ENCODE measurements around the gene ACTR3C. TPM values are rescaled to one million over a fixed set of nuclear protein-coding genes. Genes with fewer than 3 reads are reported as not detected.

Gene ACTR3C
- total and polyA plus RNA-seq, 2 of the 13 experiments (the other 11 are each of a cell fraction or from before 2014, with no cell fraction given): 3.8 to 7.5 TPM

DNA sequence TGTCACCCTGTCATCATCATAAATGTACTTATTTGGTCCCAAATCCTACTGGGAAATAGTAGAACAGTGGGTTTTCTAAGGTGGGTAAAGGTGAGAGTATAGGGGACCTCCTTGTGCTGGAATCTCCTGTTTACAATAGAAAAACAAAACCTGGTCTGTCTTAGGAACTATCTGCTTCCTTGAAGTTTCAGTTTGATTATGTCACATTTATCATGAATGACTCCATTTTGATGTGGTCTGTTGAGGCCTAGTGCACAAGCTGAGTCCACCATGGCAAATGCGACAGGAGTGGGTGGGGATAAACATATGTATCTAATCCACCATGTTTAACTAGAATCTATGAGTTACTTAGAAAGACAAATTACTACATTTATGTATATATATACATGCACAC is 32.3 kb upstream of the ACTR3C start (continued):
- TF ChIP-seq PLSCR1 (CRISPR knock-in tag; IDR thresholded peaks at IDR 0.05; ENCODE audit: borderline replicate concordance) (no peak), ELF3 (CRISPR knock-in tag; IDR thresholded peaks at IDR 0.05) (peak; percentile 5; the same call in 1 of the 2 replicates)

- ChIA-PET CTCF (ENCODE audit: low intra/inter-chr PET ratio, low total read pairs) (no interaction called here), POLR2A (interaction anchor here (1.3 to 5.8 kb wide), 2 partner anchors 11 to 18 kb away, joined by 3 to 58 read pairs; partner anchors contain the start of genes RARRES2 and REPIN1)
- Histone ChIP-seq H3K9me3 (ENCODE audit: low read length) (no peaks in the 10 kb centered on the region), H3K36me3 (replicated peaks in 1 of 2; ENCODE audit: control insufficient read depth in 1 of 2, insufficient read depth in 2 of 2, low read length in 2 of 2) (no peaks in the 10 kb centered on the region), H4K20me1 (ENCODE audit: insufficient read depth, low read length) (no peaks in the 10 kb centered on the region), H3K4me1 (ENCODE audit: insufficient read depth, low read length) (peaks cover 35% of the 10 kb centered on the region), H3K79me2 (ENCODE audit: insufficient read depth, low read length) (no peaks in the 10 kb centered on the region), H3K27ac (ENCODE audit: extremely low read length, insufficient read depth, low read length) (no peak overlapping the region), H2AFZ (ENCODE audit: low read length) (peak overlapping the region; percentile 54), H3K9ac (ENCODE audit: insufficient read depth, low read depth, low read length) (no peak overlapping the region), H3K4me3 (replicated peaks in 1 of 3; ENCODE audit: insufficient read depth in 1 of 3, low read depth in 2 of 3, low read length in 3 of 3) (no peak overlapping the region), H3K27me3 (ENCODE audit: control insufficient read depth in 1 of 2, insufficient read depth in 2 of 2, low read length in 2 of 2) (no peaks in the 10 kb centered on the region), H3K4me2 (ENCODE audit: low read depth, low read length) (no peak overlapping the region)
- no peak for DNase-seq (ENCODE audit: low spot score)
- in situ Hi-C loops (cut with HindIII; ENCODE audit: extremely low pct_ligation_motif_present, low pct_unique_long_range_greater_than_20kb): no loop called here
- ATAC-seq: no peak
- 52% methylated on average over 8 of the region's 8 CpGs for WGBS (ENCODE audit: low lambda C conversion rate)
- intact Hi-C loops (cut with micrococcal nuclease; ENCODE audit: unreplicated experiment): loop anchor here (10.0 kb wide), 1 partner anchor 67 kb away; no protein-coding TSS in a partner anchor
- FAIRE-seq: no peak
- no TSS peak for BruUV-seq (replicated peaks)
- TF ChIP-seq, protein P1, sequence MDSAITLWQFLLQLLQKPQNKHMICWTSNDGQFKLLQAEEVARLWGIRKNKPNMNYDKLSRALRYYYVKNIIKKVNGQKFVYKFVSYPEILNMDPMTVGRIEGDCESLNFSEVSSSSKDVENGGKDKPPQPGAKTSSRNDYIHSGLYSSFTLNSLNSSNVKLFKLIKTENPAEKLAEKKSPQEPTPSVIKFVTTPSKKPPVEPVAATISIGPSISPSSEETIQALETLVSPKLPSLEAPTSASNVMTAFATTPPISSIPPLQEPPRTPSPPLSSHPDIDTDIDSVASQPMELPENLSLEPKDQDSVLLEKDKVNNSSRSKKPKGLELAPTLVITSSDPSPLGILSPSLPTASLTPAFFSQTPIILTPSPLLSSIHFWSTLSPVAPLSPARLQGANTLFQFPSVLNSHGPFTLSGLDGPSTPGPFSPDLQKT (CRISPR knock-in tag; IDR thresholded peaks at IDR 0.05; ENCODE audit: borderline replicate concordance): no peak
- TF ChIP-seq ZFP1 (CRISPR knock-in tag; IDR thresholded peaks at IDR 0.05) (no peak), HIVEP1 (CRISPR knock-in tag; IDR thresholded peaks at IDR 0.05) (no peak), RCOR2 (CRISPR knock-in tag; IDR thresholded peaks at IDR 0.05) (no peak), ZNF329 (CRISPR knock-in tag; IDR thresholded peaks at IDR 0.05; ENCODE audit: low read depth) (no peak), ZNF709 (CRISPR knock-in tag; IDR thresholded peaks at IDR 0.05) (no peak), CTCF (CRISPR knock-in tag; IDR thresholded peaks at IDR 0.05) (no peak), ZBTB7B (CRISPR knock-in tag; IDR thresholded peaks at IDR 0.05) (no peak), ZNF431 (CRISPR knock-in tag; IDR thresholded peaks at IDR 0.05; ENCODE audit: borderline replicate concordance, low read depth) (no peak), ZNF143 (CRISPR knock-in tag; IDR thresholded peaks at IDR 0.05) (no peak), ZNF770 (CRISPR knock-in tag; IDR thresholded peaks at IDR 0.05) (no peak)
- TF ChIP-seq, protein P2, sequence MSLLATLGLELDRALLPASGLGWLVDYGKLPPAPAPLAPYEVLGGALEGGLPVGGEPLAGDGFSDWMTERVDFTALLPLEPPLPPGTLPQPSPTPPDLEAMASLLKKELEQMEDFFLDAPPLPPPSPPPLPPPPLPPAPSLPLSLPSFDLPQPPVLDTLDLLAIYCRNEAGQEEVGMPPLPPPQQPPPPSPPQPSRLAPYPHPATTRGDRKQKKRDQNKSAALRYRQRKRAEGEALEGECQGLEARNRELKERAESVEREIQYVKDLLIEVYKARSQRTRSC (CRISPR knock-in tag; IDR thresholded peaks at IDR 0.05; ENCODE audit: low read depth): no peak
Measured at GRCh38 chr7:150351587-150352194, 28.3 kb upstream of the ACTR3C start.

Data from HepG2 (cell line).